WTC11 (cell line): Measurements from ENCODE around the gene HMGXB3.

Source experiments
- CREB1 ChIP-seq: sonication (generic); formaldehyde crosslinking; IDR thresholded peaks from 2 replicates; pipeline ENCODE4 v1.8.0; 2023; ENCODE audit warnings: mild to moderate bottlenecking, missing genetic modification reagents
- FOXJ3 ChIP-seq: sonication (generic); formaldehyde crosslinking; IDR thresholded peaks from 2 replicates; pipeline ENCODE4 v1.9.0; 2021; ENCODE audit warnings: missing genetic modification reagents, mild to moderate bottlenecking, borderline replicate concordance
- FOXP1 ChIP-seq: sonication (generic); formaldehyde crosslinking; IDR thresholded peaks from 2 replicates; pipeline ENCODE4 v1.8.0; 2022; ENCODE audit warnings: missing genetic modification reagents, mild to moderate bottlenecking, moderate library complexity, borderline replicate concordance
- JUN ChIP-seq: sonication (generic); formaldehyde crosslinking; IDR thresholded peaks from 2 replicates; pipeline ENCODE4 v1.8.0; 2023; ENCODE audit warnings: mild to moderate bottlenecking, missing genetic modification reagents
- MAX ChIP-seq: sonication (generic); formaldehyde crosslinking; IDR thresholded peaks from 2 replicates; pipeline ENCODE4 v1.8.0; 2022; ENCODE audit warnings: mild to moderate bottlenecking, missing genetic modification reagents
- NR2C2 ChIP-seq: sonication (generic); formaldehyde crosslinking; IDR thresholded peaks from 2 replicates; pipeline ENCODE4 v1.8.0; 2022; ENCODE audit warnings: mild to moderate bottlenecking, missing genetic modification reagents
- SMAD4 ChIP-seq: sonication (generic); formaldehyde crosslinking; IDR thresholded peaks from 2 replicates; pipeline ENCODE4 v1.8.0; 2022; ENCODE audit warnings: mild to moderate bottlenecking, missing genetic modification reagents
- ZBTB43 ChIP-seq: sonication (generic); formaldehyde crosslinking; IDR thresholded peaks from 2 replicates; pipeline ENCODE4 v1.8.1; 2023; ENCODE audit warnings: mild to moderate bottlenecking, missing genetic modification reagents
- ZNF138 ChIP-seq: sonication (generic); formaldehyde crosslinking; conservative IDR thresholded peaks from 2 replicates; pipeline ENCODE4 v1.8.1; 2022; ENCODE audit warnings: mild to moderate bottlenecking, moderate library complexity, missing genetic modification reagents
- ZNF263 ChIP-seq: sonication (generic); formaldehyde crosslinking; IDR thresholded peaks from 2 replicates; pipeline ENCODE4 v1.8.1; 2022; ENCODE audit warnings: low read depth, mild to moderate bottlenecking, moderate library complexity, missing genetic modification reagents
- TF ChIP-seq, protein P1 (sequence below): fragments of 200-600 bp; IDR thresholded peaks from 2 replicates; pipeline ENCODE4 v1.8.0; 2022; ENCODE audit warnings: antibody characterized with exemption
- TF ChIP-seq, protein P2 (sequence below): sonication (generic); formaldehyde crosslinking; IDR thresholded peaks from 2 replicates; pipeline ENCODE4 v1.8.1; 2022; ENCODE audit warnings: low read depth, mild to moderate bottlenecking, moderate library complexity, missing genetic modification reagents, borderline replicate concordance
- TF ChIP-seq, protein P3 (sequence below): sonication (generic); formaldehyde crosslinking; IDR thresholded peaks from 2 replicates; pipeline ENCODE4 v1.8.1; 2022; ENCODE audit warnings: low read depth, missing genetic modification reagents, borderline replicate concordance

GRCh38 chr5:149995385-149996204 lies 4.9 kb upstream of the HMGXB3 start:
- TF ChIP-seq, protein P1, sequence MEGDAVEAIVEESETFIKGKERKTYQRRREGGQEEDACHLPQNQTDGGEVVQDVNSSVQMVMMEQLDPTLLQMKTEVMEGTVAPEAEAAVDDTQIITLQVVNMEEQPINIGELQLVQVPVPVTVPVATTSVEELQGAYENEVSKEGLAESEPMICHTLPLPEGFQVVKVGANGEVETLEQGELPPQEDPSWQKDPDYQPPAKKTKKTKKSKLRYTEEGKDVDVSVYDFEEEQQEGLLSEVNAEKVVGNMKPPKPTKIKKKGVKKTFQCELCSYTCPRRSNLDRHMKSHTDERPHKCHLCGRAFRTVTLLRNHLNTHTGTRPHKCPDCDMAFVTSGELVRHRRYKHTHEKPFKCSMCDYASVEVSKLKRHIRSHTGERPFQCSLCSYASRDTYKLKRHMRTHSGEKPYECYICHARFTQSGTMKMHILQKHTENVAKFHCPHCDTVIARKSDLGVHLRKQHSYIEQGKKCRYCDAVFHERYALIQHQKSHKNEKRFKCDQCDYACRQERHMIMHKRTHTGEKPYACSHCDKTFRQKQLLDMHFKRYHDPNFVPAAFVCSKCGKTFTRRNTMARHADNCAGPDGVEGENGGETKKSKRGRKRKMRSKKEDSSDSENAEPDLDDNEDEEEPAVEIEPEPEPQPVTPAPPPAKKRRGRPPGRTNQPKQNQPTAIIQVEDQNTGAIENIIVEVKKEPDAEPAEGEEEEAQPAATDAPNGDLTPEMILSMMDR, result no peak
- TF ChIP-seq ZNF263 (CRISPR knock-in tag) (no peak), SMAD4 (CRISPR knock-in tag) (no peak), CREB1 (CRISPR knock-in tag) (no peak), FOXJ3 (CRISPR knock-in tag) (no peak), MAX (no peak), ZBTB43 (CRISPR knock-in tag) (no peak), JUN (CRISPR knock-in tag) (no peak), ZNF138 (CRISPR knock-in tag) (no peak), FOXP1 (CRISPR knock-in tag) (no peak), NR2C2 (no peak)
- TF ChIP-seq, protein P2, sequence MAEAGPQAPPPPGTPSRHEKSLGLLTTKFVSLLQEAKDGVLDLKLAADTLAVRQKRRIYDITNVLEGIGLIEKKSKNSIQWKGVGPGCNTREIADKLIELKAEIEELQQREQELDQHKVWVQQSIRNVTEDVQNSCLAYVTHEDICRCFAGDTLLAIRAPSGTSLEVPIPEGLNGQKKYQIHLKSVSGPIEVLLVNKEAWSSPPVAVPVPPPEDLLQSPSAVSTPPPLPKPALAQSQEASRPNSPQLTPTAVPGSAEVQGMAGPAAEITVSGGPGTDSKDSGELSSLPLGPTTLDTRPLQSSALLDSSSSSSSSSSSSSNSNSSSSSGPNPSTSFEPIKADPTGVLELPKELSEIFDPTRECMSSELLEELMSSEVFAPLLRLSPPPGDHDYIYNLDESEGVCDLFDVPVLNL, result no peak
- TF ChIP-seq, protein P3, sequence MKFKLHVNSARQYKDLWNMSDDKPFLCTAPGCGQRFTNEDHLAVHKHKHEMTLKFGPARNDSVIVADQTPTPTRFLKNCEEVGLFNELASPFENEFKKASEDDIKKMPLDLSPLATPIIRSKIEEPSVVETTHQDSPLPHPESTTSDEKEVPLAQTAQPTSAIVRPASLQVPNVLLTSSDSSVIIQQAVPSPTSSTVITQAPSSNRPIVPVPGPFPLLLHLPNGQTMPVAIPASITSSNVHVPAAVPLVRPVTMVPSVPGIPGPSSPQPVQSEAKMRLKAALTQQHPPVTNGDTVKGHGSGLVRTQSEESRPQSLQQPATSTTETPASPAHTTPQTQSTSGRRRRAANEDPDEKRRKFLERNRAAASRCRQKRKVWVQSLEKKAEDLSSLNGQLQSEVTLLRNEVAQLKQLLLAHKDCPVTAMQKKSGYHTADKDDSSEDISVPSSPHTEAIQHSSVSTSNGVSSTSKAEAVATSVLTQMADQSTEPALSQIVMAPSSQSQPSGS (CRISPR knock-in tag), result no peak
